ENCODE results near the gene ERI3. TPM values are rescaled to one million over a fixed set of nuclear protein-coding genes. Genes with fewer than 3 reads are reported as not detected.

The ERI3 gene
- total RNA-seq, 1 experiment from 2014 or later: 71.4 TPM

DNA sequence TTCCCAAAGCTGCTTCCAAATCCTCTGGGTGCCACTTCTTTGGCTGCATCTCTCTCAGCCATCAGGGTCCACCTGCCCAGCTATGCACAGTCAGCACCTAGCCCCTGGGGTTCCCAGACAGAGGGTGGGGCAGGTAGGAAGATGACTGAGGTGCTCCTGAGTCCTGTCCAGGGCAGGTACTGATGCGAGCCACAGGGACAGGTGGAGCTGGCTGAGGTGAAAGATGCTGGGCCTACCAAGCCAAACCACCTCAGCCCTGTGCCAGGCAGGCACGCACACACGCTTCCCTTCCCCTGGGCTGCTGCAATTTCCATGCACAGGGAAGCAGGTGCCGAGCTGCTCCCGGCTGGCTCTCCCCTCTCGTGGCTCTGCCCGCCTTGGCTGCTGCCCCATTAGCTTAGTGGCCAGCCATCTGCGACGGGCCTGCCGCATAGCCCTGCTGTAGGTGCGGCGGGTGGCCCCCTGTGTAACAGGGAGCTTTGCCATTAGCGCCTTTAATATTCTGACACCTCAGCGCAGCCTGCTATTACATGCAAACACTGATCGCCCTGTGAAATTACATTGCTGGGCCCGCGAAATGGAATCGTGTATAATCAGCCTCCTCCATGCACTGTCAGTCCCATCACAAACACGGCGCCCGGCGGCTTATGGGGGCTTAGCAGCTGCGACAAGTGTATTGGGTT is 102.9 kb downstream of the ERI3 start:
- H3K27ac Mint-ChIP-seq (ENCODE audit: unreplicated experiment): no peak overlapping the region
- no peak for DNase-seq
- H3K27me3 Mint-ChIP-seq (ENCODE audit: unreplicated experiment): no peaks in the 10 kb centered on the region
- TF ChIP-seq, protein P1, sequence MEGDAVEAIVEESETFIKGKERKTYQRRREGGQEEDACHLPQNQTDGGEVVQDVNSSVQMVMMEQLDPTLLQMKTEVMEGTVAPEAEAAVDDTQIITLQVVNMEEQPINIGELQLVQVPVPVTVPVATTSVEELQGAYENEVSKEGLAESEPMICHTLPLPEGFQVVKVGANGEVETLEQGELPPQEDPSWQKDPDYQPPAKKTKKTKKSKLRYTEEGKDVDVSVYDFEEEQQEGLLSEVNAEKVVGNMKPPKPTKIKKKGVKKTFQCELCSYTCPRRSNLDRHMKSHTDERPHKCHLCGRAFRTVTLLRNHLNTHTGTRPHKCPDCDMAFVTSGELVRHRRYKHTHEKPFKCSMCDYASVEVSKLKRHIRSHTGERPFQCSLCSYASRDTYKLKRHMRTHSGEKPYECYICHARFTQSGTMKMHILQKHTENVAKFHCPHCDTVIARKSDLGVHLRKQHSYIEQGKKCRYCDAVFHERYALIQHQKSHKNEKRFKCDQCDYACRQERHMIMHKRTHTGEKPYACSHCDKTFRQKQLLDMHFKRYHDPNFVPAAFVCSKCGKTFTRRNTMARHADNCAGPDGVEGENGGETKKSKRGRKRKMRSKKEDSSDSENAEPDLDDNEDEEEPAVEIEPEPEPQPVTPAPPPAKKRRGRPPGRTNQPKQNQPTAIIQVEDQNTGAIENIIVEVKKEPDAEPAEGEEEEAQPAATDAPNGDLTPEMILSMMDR (IDR thresholded peaks at IDR 0.05; ENCODE audit: unreplicated experiment): no peak
- H3K36me3 Mint-ChIP-seq (ENCODE audit: insufficient read depth, unreplicated experiment): no peaks in the 10 kb centered on the region
- no peak overlapping the region for H3K4me3 Mint-ChIP-seq (ENCODE audit: low read depth, unreplicated experiment)
- CTCF ChIA-PET: no interaction called here
- intact Hi-C loops (cut with micrococcal nuclease; ENCODE audit: unreplicated experiment): no loop called here
- no peaks in the 10 kb centered on the region for H3K9me3 Mint-ChIP-seq (ENCODE audit: low read depth, unreplicated experiment)
- no TSS peak for BruUV-seq (replicated peaks)
- no peaks in the 10 kb centered on the region for H3K4me1 Mint-ChIP-seq (ENCODE audit: low read depth, unreplicated experiment)

DNA sequence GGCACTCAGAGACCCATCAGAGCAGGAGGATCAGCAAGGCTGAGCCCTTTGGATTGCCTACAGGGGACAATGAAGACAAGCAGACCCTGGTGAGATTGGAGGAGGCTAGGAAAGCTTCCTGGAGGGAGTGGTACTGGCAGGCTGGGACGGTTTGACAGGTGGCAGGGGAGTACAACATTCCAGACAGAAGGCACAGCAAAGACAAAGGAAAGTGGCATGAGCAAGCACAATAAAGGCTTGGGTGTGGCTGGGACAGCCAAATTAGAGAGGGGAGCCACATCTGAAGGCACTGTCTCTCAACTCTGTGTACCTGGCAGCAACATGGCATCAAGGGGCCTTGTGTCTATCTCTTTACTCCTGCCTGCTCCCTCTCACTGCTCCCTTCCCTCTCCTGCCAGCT is 103.6 kb downstream of the ERI3 start:
- BruUV-seq (replicated peaks): no TSS peak
- no peaks in the 10 kb centered on the region for H3K27me3 Mint-ChIP-seq (ENCODE audit: unreplicated experiment)
- DNase-seq: no peak
- TF ChIP-seq, protein P1 (IDR thresholded peaks at IDR 0.05; ENCODE audit: unreplicated experiment): no peak
- no peaks in the 10 kb centered on the region for H3K4me1 Mint-ChIP-seq (ENCODE audit: low read depth, unreplicated experiment)
- intact Hi-C loops (cut with micrococcal nuclease; ENCODE audit: unreplicated experiment): no loop called here
- H3K9me3 Mint-ChIP-seq (ENCODE audit: low read depth, unreplicated experiment): no peaks in the 10 kb centered on the region
- CTCF ChIA-PET: no interaction called here
- no peak overlapping the region for H3K27ac Mint-ChIP-seq (ENCODE audit: unreplicated experiment)
- H3K36me3 Mint-ChIP-seq (ENCODE audit: insufficient read depth, unreplicated experiment): no peaks in the 10 kb centered on the region
- H3K4me3 Mint-ChIP-seq (ENCODE audit: low read depth, unreplicated experiment): no peak overlapping the region

DNA sequence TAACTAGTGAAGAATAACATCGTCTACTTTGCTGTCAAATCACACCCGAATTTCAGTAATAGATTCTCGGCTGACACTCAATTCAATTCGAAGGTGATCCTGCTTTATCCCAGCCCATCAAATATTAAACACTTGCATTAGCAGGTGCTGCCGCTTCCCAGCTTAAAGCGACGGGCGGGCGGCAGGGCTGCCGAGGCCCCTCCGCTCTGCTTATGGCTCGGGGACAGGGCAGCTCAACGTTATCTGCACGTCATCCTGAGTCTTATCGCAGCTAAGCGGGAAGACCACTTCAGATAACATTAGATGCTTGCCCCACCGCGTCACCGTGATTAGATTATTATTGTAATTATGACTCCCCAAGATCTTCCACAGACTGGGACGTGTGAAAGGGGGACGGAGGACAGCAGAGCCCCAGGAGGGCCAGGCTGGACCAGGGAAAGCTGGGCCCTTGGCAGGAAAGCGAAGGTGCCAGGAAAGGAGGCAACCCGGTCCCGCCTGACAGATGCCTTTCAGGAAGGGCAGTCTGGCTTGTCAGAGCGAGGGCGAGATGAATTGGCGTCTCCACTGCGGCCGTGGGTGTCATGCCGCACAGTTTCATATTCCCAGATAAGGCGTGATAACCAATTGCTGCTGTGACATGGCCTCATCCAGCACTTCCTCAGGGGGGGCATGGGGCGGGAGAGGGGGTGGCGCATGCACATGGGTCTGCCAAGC is 104.8 kb downstream of the ERI3 start:
- DNase-seq: no peak
- Mint-ChIP-seq H3K27ac (ENCODE audit: unreplicated experiment) (no peak overlapping the region), H3K9me3 (ENCODE audit: low read depth, unreplicated experiment) (no peaks in the 10 kb centered on the region), H3K27me3 (ENCODE audit: unreplicated experiment) (no peaks in the 10 kb centered on the region), H3K4me3 (ENCODE audit: low read depth, unreplicated experiment) (no peak overlapping the region), H3K4me1 (ENCODE audit: low read depth, unreplicated experiment) (no peaks in the 10 kb centered on the region), H3K36me3 (ENCODE audit: insufficient read depth, unreplicated experiment) (no peaks in the 10 kb centered on the region)
- intact Hi-C loops (cut with micrococcal nuclease; ENCODE audit: unreplicated experiment): no loop called here
- CTCF ChIA-PET: no interaction called here
- TF ChIP-seq, protein P1 (IDR thresholded peaks at IDR 0.05; ENCODE audit: unreplicated experiment): no peak
- BruUV-seq (replicated peaks): no TSS peak

DNA sequence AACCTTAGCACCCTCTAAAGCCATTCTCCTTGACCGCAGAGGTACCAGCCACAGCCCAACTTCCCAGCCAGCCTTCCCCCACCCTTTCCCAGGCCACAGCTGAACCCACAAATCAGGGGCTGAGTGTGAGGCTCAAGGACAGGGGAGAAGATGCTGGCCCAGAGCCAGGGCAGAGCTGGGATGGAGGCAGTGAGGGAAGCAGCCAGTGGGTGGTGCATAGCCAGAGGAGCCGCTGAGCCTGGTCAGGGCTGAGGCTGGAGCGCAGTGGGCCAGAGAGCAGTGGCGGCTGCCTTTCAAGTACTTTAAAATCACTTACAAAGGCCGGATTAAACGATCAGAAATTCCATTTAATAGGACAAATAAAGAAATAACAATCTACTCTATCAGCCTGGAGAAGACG is 105.5 kb downstream of the ERI3 start:
- TF ChIP-seq, protein P1 (IDR thresholded peaks at IDR 0.05; ENCODE audit: unreplicated experiment): no peak
- CTCF ChIA-PET: no interaction called here
- DNase-seq: no peak
- H3K27ac Mint-ChIP-seq (ENCODE audit: unreplicated experiment): no peak overlapping the region
- no peaks in the 10 kb centered on the region for H3K27me3 Mint-ChIP-seq (ENCODE audit: unreplicated experiment)
- no peaks in the 10 kb centered on the region for H3K36me3 Mint-ChIP-seq (ENCODE audit: insufficient read depth, unreplicated experiment)
- no peaks in the 10 kb centered on the region for H3K4me1 Mint-ChIP-seq (ENCODE audit: low read depth, unreplicated experiment)
- H3K4me3 Mint-ChIP-seq (ENCODE audit: low read depth, unreplicated experiment): no peak overlapping the region
- BruUV-seq (replicated peaks): no TSS peak
- intact Hi-C loops (cut with micrococcal nuclease; ENCODE audit: unreplicated experiment): no loop called here
- H3K9me3 Mint-ChIP-seq (ENCODE audit: low read depth, unreplicated experiment): no peaks in the 10 kb centered on the region
